ENCODE data around the gene SERPINB1. TPM values are rescaled to one million over a fixed set of nuclear protein-coding genes. Genes with fewer than 3 reads are reported as not detected.
"Not testable (repeated sequence)": the region's sequence is repeated elsewhere in the genome, so short reads cannot be mapped to it uniquely, and the experiment has no call there.

The SERPINB1 gene
- total and polyA plus RNA-seq, 11 donors = 15.4 to 55.6 (median 22.2) TPM

DNA sequence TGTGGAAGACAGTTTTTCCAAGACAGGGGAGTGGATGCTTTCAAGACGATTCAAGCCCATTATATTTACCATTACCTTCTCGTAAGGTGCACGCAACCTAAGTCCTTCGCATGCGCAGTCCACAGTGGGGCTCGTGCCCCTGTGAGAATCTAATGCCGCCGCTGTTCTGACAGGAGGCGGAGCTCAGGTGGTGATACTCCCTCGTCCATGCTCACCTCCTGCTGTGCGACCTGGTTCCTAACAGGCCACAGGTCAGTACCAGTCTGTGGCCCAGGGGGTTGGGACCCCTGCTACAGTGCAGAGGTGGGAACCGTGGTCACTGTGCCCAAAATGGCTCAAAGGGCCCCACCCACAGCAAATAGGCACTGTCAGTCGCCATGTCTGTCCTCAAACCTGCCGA, 36.6 kb downstream of the SERPINB1 start:
- no peaks in the 10 kb centered on the region for H3K9me3 ChIP-seq
- TF ChIP-seq, protein P1, sequence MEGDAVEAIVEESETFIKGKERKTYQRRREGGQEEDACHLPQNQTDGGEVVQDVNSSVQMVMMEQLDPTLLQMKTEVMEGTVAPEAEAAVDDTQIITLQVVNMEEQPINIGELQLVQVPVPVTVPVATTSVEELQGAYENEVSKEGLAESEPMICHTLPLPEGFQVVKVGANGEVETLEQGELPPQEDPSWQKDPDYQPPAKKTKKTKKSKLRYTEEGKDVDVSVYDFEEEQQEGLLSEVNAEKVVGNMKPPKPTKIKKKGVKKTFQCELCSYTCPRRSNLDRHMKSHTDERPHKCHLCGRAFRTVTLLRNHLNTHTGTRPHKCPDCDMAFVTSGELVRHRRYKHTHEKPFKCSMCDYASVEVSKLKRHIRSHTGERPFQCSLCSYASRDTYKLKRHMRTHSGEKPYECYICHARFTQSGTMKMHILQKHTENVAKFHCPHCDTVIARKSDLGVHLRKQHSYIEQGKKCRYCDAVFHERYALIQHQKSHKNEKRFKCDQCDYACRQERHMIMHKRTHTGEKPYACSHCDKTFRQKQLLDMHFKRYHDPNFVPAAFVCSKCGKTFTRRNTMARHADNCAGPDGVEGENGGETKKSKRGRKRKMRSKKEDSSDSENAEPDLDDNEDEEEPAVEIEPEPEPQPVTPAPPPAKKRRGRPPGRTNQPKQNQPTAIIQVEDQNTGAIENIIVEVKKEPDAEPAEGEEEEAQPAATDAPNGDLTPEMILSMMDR (IDR thresholded peaks at IDR 0.05) = no peak
- TF ChIP-seq POLR2A (IDR thresholded peaks at IDR 0.05) = no peak
- intact Hi-C loops (cut with DNase I) = no loop called here
- peaks cover 0 to 50% (median 19%) of the 10 kb centered on the region in 12 donors for H3K4me1 ChIP-seq
- H3K27ac ChIP-seq = no peak overlapping the region
- H3K36me3 ChIP-seq = no peaks in the 10 kb centered on the region
- WGBS, 4 donors = 96 to 99% (median 97%) methylated on average over 14 of the region's 14 CpGs
- no peak overlapping the region for H3K4me3 ChIP-seq
- no peak for DNase-seq
- ATAC-seq = no peak
- no peaks in the 10 kb centered on the region for H3K27me3 ChIP-seq

DNA sequence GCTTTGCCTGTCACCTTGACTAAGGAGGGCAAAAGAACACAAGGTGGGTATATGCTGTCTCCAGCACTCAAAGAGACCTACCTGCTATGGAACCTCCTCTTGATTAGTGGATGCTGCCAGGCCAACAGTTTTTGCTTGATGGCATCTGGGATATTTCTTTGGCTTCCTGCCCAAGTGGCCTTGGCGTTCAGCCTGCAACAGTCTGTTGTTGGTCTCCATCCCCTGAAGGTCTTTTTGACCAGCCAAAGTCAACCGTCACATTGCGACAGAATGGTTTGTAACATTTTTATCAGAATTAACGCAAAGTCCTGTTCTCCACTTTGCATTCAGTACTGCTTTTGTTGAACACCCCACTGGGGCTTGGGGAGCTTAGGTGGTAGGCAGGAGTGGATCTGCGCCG, 37.1 kb downstream of the SERPINB1 start:
- intact Hi-C loops (cut with DNase I) = no loop called here
- no peaks in the 10 kb centered on the region for H3K9me3 ChIP-seq
- H3K4me3 ChIP-seq = no peak overlapping the region
- no peak for TF ChIP-seq POLR2A (IDR thresholded peaks at IDR 0.05)
- TF ChIP-seq, protein P1 (IDR thresholded peaks at IDR 0.05) = no peak
- ATAC-seq (no peak), DNase-seq (no peak)
- peaks cover 0 to 53% (median 20%) of the 10 kb centered on the region in 12 donors for H3K4me1 ChIP-seq
- no peaks in the 10 kb centered on the region for H3K36me3 ChIP-seq
- no peaks in the 10 kb centered on the region for H3K27me3 ChIP-seq
- WGBS, 4 donors = 62 to 78% (median 72%) methylated on average over 6 of the region's 6 CpGs
- no peak overlapping the region for H3K27ac ChIP-seq

DNA sequence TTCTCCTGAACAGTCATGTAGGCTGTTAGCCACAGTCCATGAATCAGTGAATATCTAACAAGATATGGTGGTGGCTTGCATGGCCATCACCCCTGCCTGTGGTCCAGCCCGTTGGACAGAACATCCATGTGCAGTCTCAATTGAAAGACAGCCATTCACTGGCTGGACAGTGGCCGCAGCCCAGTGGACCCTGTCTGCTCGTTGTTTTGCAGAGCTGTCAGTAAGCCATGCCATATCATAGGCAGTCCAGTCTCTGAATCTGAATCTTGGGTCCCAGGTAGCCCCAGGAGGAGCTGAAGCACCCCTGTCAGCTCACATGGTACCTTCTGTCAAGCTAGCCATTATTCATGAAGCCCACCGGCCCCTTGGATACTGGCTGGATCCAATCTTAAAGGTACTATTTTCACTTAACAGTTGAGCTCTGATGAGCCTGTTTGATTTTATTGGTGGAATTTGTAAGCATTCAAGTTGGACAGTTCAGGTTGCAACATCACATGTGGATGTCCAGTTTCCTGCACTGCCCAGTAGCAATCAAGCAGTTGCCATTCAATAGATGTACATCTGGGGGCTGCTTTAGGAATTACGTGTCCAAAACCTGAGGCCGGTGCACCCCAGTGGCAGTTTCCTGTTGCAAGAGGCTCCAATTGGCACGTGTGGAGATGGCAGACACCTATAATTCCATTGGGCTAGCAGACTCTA, 37.8 kb downstream of the SERPINB1 start:
- ATAC-seq (no peak), DNase-seq (no peak)
- H3K4me1 ChIP-seq = peaks cover 0 to 47% (median 20%) of the 10 kb centered on the region in 12 donors
- no peaks in the 10 kb centered on the region for H3K9me3 ChIP-seq
- H3K27ac ChIP-seq = no peak overlapping the region
- no peaks in the 10 kb centered on the region for H3K36me3 ChIP-seq
- no peak for TF ChIP-seq POLR2A (IDR thresholded peaks at IDR 0.05)
- TF ChIP-seq, protein P1 (IDR thresholded peaks at IDR 0.05) = no peak
- intact Hi-C loops (cut with DNase I) = no loop called here
- H3K4me3 ChIP-seq = no peak overlapping the region
- 76 to 84% (median 80%) methylated on average over 6 to 7 of the region's 7 CpGs for WGBS, 4 donors
- no peaks in the 10 kb centered on the region for H3K27me3 ChIP-seq

DNA sequence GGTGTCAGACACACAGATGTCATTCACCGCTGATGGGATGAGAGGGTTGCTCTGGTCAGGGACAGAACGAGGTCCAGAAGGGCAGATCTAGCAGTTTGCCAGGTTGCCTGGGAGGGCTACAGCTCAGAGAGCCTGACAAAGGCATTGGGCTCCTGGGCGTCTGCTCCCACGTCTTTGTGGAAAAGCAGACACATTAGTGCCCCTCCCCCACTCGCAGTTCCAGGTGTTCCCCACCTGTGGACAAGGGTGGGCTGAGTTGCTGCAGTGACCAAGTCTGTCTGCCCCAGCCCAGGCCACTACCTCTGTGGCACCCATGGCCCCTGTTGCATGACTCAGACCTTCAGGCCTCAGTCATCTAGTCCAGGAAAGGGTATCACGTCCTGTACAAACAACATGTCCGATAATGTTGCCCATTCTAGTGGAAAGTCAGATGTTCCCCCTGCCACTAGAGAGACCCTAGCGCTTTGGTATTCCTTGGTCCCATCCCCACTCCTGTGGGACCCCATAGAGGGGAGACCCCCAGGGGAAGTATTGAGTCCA, 39.1 kb downstream of the SERPINB1 start:
- Histone ChIP-seq H3K27me3 (no peaks in the 10 kb centered on the region), H3K9me3 (no peaks in the 10 kb centered on the region), H3K27ac (no peak overlapping the region), H3K4me1 (peaks cover 0 to 34% (median 10%) of the 10 kb centered on the region in 12 donors), H3K36me3 (no peaks in the 10 kb centered on the region), H3K4me3 (no peak overlapping the region)
- 89 to 96% (median 93%) methylated on average over 3 to 8 of the region's 8 CpGs for WGBS, 4 donors
- no peak for TF ChIP-seq POLR2A (IDR thresholded peaks at IDR 0.05)
- TF ChIP-seq, protein P1 (IDR thresholded peaks at IDR 0.05) = no peak
- intact Hi-C loops (cut with DNase I) = no loop called here
- no peak for ATAC-seq
- DNase-seq = no peak

DNA sequence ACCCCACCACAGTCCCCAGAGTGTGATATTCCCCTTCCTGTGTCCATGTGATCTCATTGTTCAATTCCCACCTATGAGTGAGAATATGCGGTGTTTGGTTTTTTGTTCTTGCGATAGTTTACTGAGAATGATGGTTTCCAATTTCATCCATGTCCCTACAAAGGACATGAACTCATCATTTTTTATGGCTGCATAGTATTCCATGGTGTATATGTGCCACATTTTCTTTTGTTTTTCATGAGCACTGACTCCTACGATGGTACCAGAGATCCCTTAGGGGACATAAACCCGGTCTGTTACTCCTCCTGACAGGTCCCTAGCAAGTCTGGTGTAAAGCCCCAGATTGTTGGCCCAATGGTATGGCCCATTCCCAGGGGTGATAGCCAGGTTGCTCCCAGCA, 40.0 kb downstream of the SERPINB1 start:
- 67 to 98% (median 94%) methylated on average over 2 to 3 of the region's 4 CpGs for WGBS, 4 donors
- ATAC-seq; intact Hi-C loops (cut with DNase I); H3K36me3 ChIP-seq; H3K9me3 ChIP-seq; H3K27me3 ChIP-seq; H3K27ac ChIP-seq; DNase-seq; H3K4me3 ChIP-seq: not testable (repeated sequence)
- peaks cover 0 to 28% (median 5%) of the 10 kb centered on the region in 12 donors for H3K4me1 ChIP-seq
